DND-41 (cell line): ENCODE measurements around the gene NTSR1.

ENCODE experiments used
- CTCF ChIP-seq: IDR thresholded peaks from 2 replicates; pipeline ENCODE4 v1.5.1; 2012; ENCODE audit warnings: borderline replicate concordance, low read length, moderate library complexity, mild to moderate bottlenecking; ENCODE audit not compliant: poor library complexity, severe bottlenecking; ENCODE audit errors: extremely low read depth
- EZH2 ChIP-seq: IDR thresholded peaks from 3 replicates; pipeline ENCODE4 v1.6.1; 2012; ENCODE audit warnings: borderline replicate concordance, low read depth, mild to moderate bottlenecking, moderate library complexity, low read length, inconsistent platforms; ENCODE audit not compliant: severe bottlenecking

GRCh38 chr20:62785393-62785792, 76.8 kb downstream of the NTSR1 start:
- no peak for TF ChIP-seq CTCF
- TF ChIP-seq EZH2: no peak
